Uterus (tissue), 4 donors: Measurements from ENCODE around the gene CRNN. TPM values are rescaled to one million over a fixed set of nuclear protein-coding genes. Genes with fewer than 3 reads are reported as not detected.

Experiments
- DNase-seq, 2 donors: peaks; one replicate each; pipeline ENCODE4 v3.0.0-alpha.2; 2019 to 2020
- H3K27ac ChIP-seq, 2 donors: fragments of 200-600 bp; sonication (generic); 1 replicate in 1 of 2; 2 replicates in 1 of 2; pipeline ENCODE4 v1.5.1; 2016 to 2018
- H3K27me3 ChIP-seq, 2 donors: fragments of 200-600 bp; sonication (generic); one replicate each; pipeline ENCODE4 v1.5.1; 2018 to 2019; ENCODE audit warnings: control low read depth in 1 of 2
- H3K36me3 ChIP-seq, 2 donors: fragments of 200-600 bp; sonication (generic); one replicate each; pipeline ENCODE4 v1.5.1; 2019; ENCODE audit warnings: control low read depth in 1 of 2
- H3K4me1 ChIP-seq, 2 donors: fragments of 200-600 bp; sonication (generic); one replicate each; pipeline ENCODE4 v1.5.1; 2018 to 2019; ENCODE audit warnings: control low read depth in 1 of 2
- H3K4me3 ChIP-seq, 2 donors: fragments of 200-600 bp; sonication (generic); 1 replicate in 1 of 2; 2 replicates in 1 of 2; pipeline ENCODE4 v1.5.1; 2018 to 2019; ENCODE audit warnings: mild to moderate bottlenecking in 1 of 2
- H3K9me3 ChIP-seq, 2 donors: fragments of 200-600 bp; sonication (generic); one replicate each; pipeline ENCODE4 v1.5.1; 2019; ENCODE audit warnings: control low read depth in 1 of 2
- CTCF ChIP-seq, 4 experiments: fragments of 200-600 bp in 2 of 4; fragments of 450-650 bp in 2 of 4; sonication (generic) in 2 of 4; IDR thresholded peaks; one replicate each; pipeline ENCODE4 v1.5.1; 2016 to 2019; ENCODE audit warnings: antibody characterized with exemption in 4 of 4, mild to moderate bottlenecking in 2 of 4, moderate library complexity in 1 of 4
- POLR2A ChIP-seq, 2 donors: fragments of 450-650 bp; IDR thresholded peaks; one replicate each; pipeline ENCODE4 v1.6.1; 2016; ENCODE audit warnings: antibody characterized with exemption in 2 of 2, mild to moderate bottlenecking in 1 of 2, moderate library complexity in 1 of 2
- intact Hi-C: fragments of 100-400 bp; cut with DNase I; formaldehyde crosslinking; loops from one replicate; pipeline ENCODE4 v1.15.1; 2023; ENCODE audit warnings: low total_unique reads
- total RNA-seq, 4 donors: library from RNA; depleted of rRNA in 3 of 4; stranded (reverse); fragments of >200 nt in 3 of 4; gene quantifications; one replicate each; pipeline versions ENCODE4 v1.1.0 to v1.2.4, GENCODE V29; 2014 to 2023
- donor health status: DM: yes; HTN: yes; CAD: no.

Gene CRNN
- total RNA-seq, 4 donors from 2014 or later = 0.28 TPM; not detected in 3

GRCh38 chr1:152458384-152459185 is 44.5 kb upstream of the CRNN start:
- no peak overlapping the region for H3K4me3 ChIP-seq
- no peaks in the 10 kb centered on the region for H3K27me3 ChIP-seq
- H3K9me3 ChIP-seq = no peaks in the 10 kb centered on the region
- H3K36me3 ChIP-seq = no peaks in the 10 kb centered on the region
- H3K4me1 ChIP-seq = no peaks in the 10 kb centered on the region
- intact Hi-C loops = no loop called here
- DNase-seq = peak; percentile 55 to 67
- no peak overlapping the region for H3K27ac ChIP-seq
- peak; percentile 68 to 80 (median 74) for TF ChIP-seq CTCF (IDR thresholded peaks at IDR 0.05)
- no peak for TF ChIP-seq POLR2A (IDR thresholded peaks at IDR 0.05)

- intact Hi-C loops = no loop called here
- no peaks in the 10 kb centered on the region for H3K27me3 ChIP-seq
- H3K4me3 ChIP-seq = no peak overlapping the region
- no peak for TF ChIP-seq CTCF (IDR thresholded peaks at IDR 0.05)
- TF ChIP-seq POLR2A (IDR thresholded peaks at IDR 0.05) = no peak
- H3K36me3 ChIP-seq = no peaks in the 10 kb centered on the region
- no peaks in the 10 kb centered on the region for H3K9me3 ChIP-seq
- H3K4me1 ChIP-seq = no peaks in the 10 kb centered on the region
- DNase-seq = no peak
- no peak overlapping the region for H3K27ac ChIP-seq
Measured at GRCh38 chr1:152457561-152457960, 43.5 kb upstream of the CRNN start.

- no peaks in the 10 kb centered on the region for H3K4me1 ChIP-seq
- no peaks in the 10 kb centered on the region for H3K9me3 ChIP-seq
- no peak for DNase-seq
- H3K27ac ChIP-seq = no peak overlapping the region
- no peak for TF ChIP-seq CTCF (IDR thresholded peaks at IDR 0.05)
- no peak for TF ChIP-seq POLR2A (IDR thresholded peaks at IDR 0.05)
- no peaks in the 10 kb centered on the region for H3K27me3 ChIP-seq
- no peaks in the 10 kb centered on the region for H3K36me3 ChIP-seq
- H3K4me3 ChIP-seq = no peak overlapping the region
- intact Hi-C loops = no loop called here
Measured at GRCh38 chr1:152457071-152457470, 43.0 kb upstream of the CRNN start.

GRCh38 chr1:152451254-152451653 is 37.2 kb upstream of the CRNN start:
- intact Hi-C loops = no loop called here
- TF ChIP-seq CTCF (IDR thresholded peaks at IDR 0.05) (no peak), POLR2A (IDR thresholded peaks at IDR 0.05) (no peak)
- DNase-seq = no peak
- no peak overlapping the region for H3K27ac ChIP-seq
- no peak overlapping the region for H3K4me3 ChIP-seq
- H3K4me1 ChIP-seq = no peaks in the 10 kb centered on the region
- H3K9me3 ChIP-seq = no peaks in the 10 kb centered on the region
- H3K36me3 ChIP-seq = no peaks in the 10 kb centered on the region
- H3K27me3 ChIP-seq = no peaks in the 10 kb centered on the region

- H3K27ac ChIP-seq = no peak overlapping the region
- H3K4me1 ChIP-seq = no peaks in the 10 kb centered on the region
- intact Hi-C loops = no loop called here
- H3K36me3 ChIP-seq = no peaks in the 10 kb centered on the region
- no peaks in the 10 kb centered on the region for H3K9me3 ChIP-seq
- no peak for DNase-seq
- H3K27me3 ChIP-seq = no peaks in the 10 kb centered on the region
- H3K4me3 ChIP-seq = no peak overlapping the region
- TF ChIP-seq CTCF (IDR thresholded peaks at IDR 0.05) (no peak), POLR2A (IDR thresholded peaks at IDR 0.05) (no peak)
Measured at GRCh38 chr1:152449661-152450060, 35.6 kb upstream of the CRNN start.
